ENCODE data around the gene DLGAP5. TPM values are rescaled to one million over a fixed set of nuclear protein-coding genes. Genes with fewer than 3 reads are reported as not detected.

Gene DLGAP5
- total RNA-seq, 1 donor from 2014 or later: 0.27 TPM

DNA sequence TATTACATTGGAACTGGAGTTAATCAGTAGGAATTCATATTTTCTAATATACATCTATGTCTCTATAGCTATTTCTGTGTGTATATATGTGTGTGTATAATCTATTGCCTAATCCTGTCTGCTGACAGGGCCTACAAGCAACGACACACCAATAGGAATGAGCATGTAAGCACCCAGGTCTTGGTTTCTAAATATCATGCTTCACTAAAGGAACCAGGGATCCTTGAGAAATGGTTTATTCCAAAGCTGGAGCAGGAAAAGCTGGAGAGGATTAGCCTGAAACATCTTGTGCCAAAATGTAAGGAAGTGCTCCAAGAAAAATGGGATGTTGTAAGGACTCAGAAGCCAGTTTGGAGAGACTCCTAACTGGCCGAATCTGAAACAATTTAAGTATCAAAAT is 91.6 kb downstream of the DLGAP5 start:
- ATAC-seq (ENCODE audit: poor library complexity) (peak; percentile 24), DNase-seq (no peak)
- intact Hi-C loops (cut with DNase I): loop anchor here (5.0 kb wide), 1 partner anchor 33 kb away; no protein-coding TSS in a partner anchor

DNA sequence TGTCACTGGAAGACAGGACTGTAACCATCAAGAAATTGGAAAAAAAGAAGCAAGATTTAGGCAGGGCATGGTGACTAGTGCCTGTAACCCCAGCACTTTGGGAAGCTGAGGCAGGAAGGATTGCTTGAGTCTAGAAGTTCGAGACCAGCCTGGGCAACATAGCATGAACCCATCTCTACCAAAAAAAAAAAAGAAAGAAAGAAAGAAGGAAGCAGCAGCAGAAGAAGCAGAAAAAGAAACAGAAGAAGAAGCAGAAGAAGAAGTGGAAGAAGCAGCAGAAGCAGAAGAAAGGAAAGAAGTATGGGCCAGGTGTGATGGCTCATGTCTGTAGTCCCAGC is 92.9 kb downstream of the DLGAP5 start:
- ATAC-seq (ENCODE audit: poor library complexity) (no peak), DNase-seq (no peak)
- intact Hi-C loops (cut with DNase I): loop anchor here (5.0 kb wide), 1 partner anchor 34 kb away; no protein-coding TSS in a partner anchor

Other genes starting within 250 kb of the DLGAP5 start
- 1.5 TPM for gene WDHD1, start 164.5 kb downstream of the DLGAP5 start, total RNA-seq
- gene SOCS4, start 164.3 kb downstream of the DLGAP5 start, total RNA-seq: 15.2 TPM
- gene MAPK1IP1L, start 139.9 kb downstream of the DLGAP5 start, total RNA-seq: 49.5 TPM
- gene LGALS3, start 62.3 kb downstream of the DLGAP5 start, total RNA-seq: 246 TPM
- gene FBXO34, start 79.8 kb upstream of the DLGAP5 start, total RNA-seq: 24.6 TPM
- gene ATG14, start 220.2 kb upstream of the DLGAP5 start, total RNA-seq: 12.3 TPM
- gene TBPL2, start 249.0 kb upstream of the DLGAP5 start, total RNA-seq: not detected